Measurements from ENCODE around the gene DPP4. TPM values are rescaled to one million over a fixed set of nuclear protein-coding genes. Genes with fewer than 3 reads are reported as not detected.
"Not testable (repeated sequence)": the region's sequence is repeated elsewhere in the genome, so short reads cannot be mapped to it uniquely, and the experiment has no call there.

Gene DPP4
- total and polyA plus RNA-seq, 12 donors, result 1.1 to 8.3 (median 4.1) TPM

- TF ChIP-seq, protein P1, sequence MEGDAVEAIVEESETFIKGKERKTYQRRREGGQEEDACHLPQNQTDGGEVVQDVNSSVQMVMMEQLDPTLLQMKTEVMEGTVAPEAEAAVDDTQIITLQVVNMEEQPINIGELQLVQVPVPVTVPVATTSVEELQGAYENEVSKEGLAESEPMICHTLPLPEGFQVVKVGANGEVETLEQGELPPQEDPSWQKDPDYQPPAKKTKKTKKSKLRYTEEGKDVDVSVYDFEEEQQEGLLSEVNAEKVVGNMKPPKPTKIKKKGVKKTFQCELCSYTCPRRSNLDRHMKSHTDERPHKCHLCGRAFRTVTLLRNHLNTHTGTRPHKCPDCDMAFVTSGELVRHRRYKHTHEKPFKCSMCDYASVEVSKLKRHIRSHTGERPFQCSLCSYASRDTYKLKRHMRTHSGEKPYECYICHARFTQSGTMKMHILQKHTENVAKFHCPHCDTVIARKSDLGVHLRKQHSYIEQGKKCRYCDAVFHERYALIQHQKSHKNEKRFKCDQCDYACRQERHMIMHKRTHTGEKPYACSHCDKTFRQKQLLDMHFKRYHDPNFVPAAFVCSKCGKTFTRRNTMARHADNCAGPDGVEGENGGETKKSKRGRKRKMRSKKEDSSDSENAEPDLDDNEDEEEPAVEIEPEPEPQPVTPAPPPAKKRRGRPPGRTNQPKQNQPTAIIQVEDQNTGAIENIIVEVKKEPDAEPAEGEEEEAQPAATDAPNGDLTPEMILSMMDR (IDR thresholded peaks at IDR 0.05), result no peak
- intact Hi-C loops (cut with DNase I), result loop anchor here in 1 of 10 donors (1.0 kb wide), 1 partner anchor 26 kb away; no protein-coding TSS in a partner anchor
- Histone ChIP-seq H3K27me3 (peaks cover 0 to 13% (median 0%) of the 10 kb centered on the region in 7 donors), H3K9me3 (no peaks in the 10 kb centered on the region), H3K36me3 (no peaks in the 10 kb centered on the region), H3K27ac (no peak overlapping the region), H3K4me1 (peaks cover 0 to 10% (median 0%) of the 10 kb centered on the region in 9 donors), H3K4me3 (no peak overlapping the region)
- 51 to 57% methylated on average over 3 of the region's 3 CpGs for WGBS, 2 donors
- no peak for ATAC-seq
- no peak for DNase-seq
These were observed 117.3 kb downstream of the DPP4 start for GRCh38 chr2:161956738-161957137.

- TF ChIP-seq, protein P1 (IDR thresholded peaks at IDR 0.05), result no peak
- Histone ChIP-seq H3K9me3 (no peaks in the 10 kb centered on the region), H3K27me3 (peaks cover 0 to 13% (median 3%) of the 10 kb centered on the region in 7 donors), H3K4me1 (peaks cover 0 to 10% (median 0%) of the 10 kb centered on the region in 9 donors), H3K27ac (no peak overlapping the region), H3K36me3 (no peaks in the 10 kb centered on the region), H3K4me3 (no peak overlapping the region)
- ATAC-seq, result no peak
- intact Hi-C loops (cut with DNase I), result no loop called here
- DNase-seq, result no peak
These were observed 118.8 kb downstream of the DPP4 start for GRCh38 chr2:161955211-161955610.

GRCh38 chr2:161954103-161954502 lies 119.9 kb downstream of the DPP4 start:
- ATAC-seq, result no peak
- H3K27ac ChIP-seq, result no peak overlapping the region
- peaks cover 0 to 16% (median under 1%) of the 10 kb centered on the region in 7 donors for H3K27me3 ChIP-seq
- no peak overlapping the region for H3K4me3 ChIP-seq
- peaks cover 0 to 10% (median 0%) of the 10 kb centered on the region in 9 donors for H3K4me1 ChIP-seq
- TF ChIP-seq, protein P1 (IDR thresholded peaks at IDR 0.05), result no peak
- H3K9me3 ChIP-seq, result no peaks in the 10 kb centered on the region
- no peaks in the 10 kb centered on the region for H3K36me3 ChIP-seq
- no peak for DNase-seq
- intact Hi-C loops (cut with DNase I), result no loop called here

GRCh38 chr2:161953367-161953766 lies 120.6 kb downstream of the DPP4 start:
- H3K4me3 ChIP-seq; DNase-seq; H3K9me3 ChIP-seq; H3K4me1 ChIP-seq; H3K27ac ChIP-seq; H3K36me3 ChIP-seq; ATAC-seq; intact Hi-C loops (cut with DNase I): not testable (repeated sequence)
- peaks cover 0 to 21% (median 0%) of the 10 kb centered on the region in 7 donors for H3K27me3 ChIP-seq
- WGBS, 2 donors, result 82 to 85% methylated on average over 9 of the region's 9 CpGs

GRCh38 chr2:161952783-161953191 lies 121.2 kb downstream of the DPP4 start:
- WGBS, 2 donors, result 81 to 89% methylated on average over 4 of the region's 4 CpGs
- intact Hi-C loops (cut with DNase I), result no loop called here
- H3K4me1 ChIP-seq, result peaks cover 0 to 10% (median 0%) of the 10 kb centered on the region in 9 donors
- peaks cover 0 to 26% (median 0%) of the 10 kb centered on the region in 7 donors for H3K27me3 ChIP-seq
- no peak overlapping the region for H3K4me3 ChIP-seq
- H3K9me3 ChIP-seq, result no peaks in the 10 kb centered on the region
- DNase-seq (no peak), ATAC-seq (no peak)
- no peak overlapping the region for H3K27ac ChIP-seq
- TF ChIP-seq, protein P1 (IDR thresholded peaks at IDR 0.05), result no peak
- H3K36me3 ChIP-seq, result no peaks in the 10 kb centered on the region
